Islet precursor cell (in vitro differentiated cells): Measurements from ENCODE around the gene LIN7C.

Experiments used
- DNase-seq: peaks from one replicate; pipeline ENCODE4 v3.0.0-alpha.2; 2018

The LIN7C gene

DNA sequence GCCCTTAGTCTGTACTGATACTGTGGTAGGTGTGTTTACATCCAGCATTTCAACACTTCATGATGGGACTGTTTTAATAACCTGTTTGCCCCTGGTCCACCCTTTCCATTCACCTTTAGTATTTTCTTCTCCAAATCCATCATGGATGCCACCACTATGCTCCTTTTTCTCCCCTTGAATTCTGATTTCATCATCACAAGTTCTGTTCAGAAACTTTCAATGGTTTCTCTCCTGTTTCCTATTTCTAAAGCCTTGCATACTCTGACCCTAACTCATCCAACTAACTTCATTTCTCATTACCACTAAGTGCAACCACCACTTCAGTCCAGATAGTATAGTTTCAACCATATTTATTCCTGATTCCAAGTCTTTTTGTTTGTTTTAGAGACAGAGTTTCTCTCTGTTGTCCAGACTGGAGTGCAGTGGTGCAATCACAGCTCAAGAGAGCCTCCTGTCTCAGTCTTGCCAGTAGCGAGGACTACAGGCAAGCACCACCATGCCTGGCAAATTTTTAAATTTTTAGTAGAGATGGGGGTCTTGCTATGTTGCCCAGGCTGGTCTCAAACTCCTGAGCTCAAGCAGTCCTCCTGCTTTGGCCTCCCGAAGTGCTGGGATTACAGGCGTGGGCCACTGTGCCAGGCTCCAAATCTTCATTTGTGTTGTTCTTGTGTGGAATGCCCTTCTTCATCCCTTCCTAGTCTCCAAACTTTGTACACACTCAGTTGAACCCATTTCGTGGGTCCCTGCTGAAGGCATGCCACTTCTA, 1.2 kb upstream of the LIN7C start:
- no peak for DNase-seq

GRCh38 chr11:27505781-27506180, 788 bp downstream of the LIN7C start:
- DNase-seq: no peak

DNA sequence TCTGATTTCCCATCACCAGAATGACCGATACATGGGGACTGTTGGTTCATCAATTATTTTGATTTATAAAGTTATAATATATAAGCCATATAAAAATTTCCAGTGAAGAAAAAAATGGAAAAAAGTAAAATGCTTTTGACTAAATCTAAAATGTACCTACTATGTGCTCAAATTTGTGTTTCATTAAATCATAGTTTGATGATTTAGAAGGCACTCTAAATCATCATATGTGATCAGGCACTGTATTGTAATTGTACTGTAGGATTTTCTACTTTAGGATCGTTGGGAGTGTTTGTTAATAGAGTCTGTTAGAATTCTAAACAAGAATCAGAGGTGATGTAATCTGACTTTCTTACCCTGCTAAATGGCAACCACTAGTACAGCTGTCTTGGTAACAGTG, 2.4 kb downstream of the LIN7C start:
- DNase-seq: no peak

GRCh38 chr11:27501100-27501499, 5.5 kb downstream of the LIN7C start:
- DNase-seq: no peak

DNA sequence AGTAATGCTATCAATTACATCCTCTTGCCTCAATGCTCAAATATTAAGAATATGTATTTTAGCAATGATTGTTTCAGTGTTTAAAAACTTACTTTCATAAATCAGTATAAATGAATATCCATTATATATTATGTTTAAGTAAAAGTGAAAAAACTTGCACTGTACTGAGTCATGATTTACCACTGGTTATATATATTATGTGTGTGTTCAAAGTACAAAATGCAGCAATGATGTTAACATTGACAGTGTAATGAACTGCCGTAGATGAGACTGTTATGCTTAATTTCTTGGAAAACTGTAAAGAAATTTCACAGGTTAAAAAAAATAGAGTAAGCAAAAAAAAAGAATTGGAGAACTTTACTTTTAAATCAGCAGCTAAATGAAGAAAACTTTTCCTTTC, 8.7 kb downstream of the LIN7C start:
- DNase-seq: no peak

DNA sequence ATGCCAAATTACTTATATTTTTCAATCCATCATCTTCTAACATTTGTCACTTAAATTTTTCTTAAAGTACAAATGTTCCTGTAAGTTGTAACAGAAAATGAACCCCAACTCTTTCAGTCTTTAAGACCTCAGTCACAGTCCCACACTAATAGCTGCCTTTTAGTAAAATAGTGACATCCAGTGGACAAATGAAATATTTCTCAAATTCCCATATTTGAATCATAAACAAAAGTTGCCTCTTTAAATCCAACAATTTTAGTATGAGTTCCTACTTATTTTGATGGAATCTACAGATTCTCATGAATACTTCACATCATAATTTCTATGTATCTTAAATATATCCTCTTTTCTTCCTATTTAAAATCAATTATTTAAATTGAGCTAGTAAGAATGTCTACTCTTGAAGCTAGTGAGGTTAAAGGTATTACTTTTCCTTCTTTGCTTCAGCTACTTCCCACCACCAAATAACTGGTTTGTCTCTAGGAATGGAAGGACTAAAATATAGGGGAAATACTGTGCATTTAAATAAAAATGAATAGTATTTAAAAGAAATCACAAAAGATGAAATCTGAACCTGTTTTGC, 9.2 kb downstream of the LIN7C start:
- no peak for DNase-seq

- no peak for DNase-seq
Measured at GRCh38 chr11:27496461-27496860, 10.1 kb downstream of the LIN7C start.

DNA sequence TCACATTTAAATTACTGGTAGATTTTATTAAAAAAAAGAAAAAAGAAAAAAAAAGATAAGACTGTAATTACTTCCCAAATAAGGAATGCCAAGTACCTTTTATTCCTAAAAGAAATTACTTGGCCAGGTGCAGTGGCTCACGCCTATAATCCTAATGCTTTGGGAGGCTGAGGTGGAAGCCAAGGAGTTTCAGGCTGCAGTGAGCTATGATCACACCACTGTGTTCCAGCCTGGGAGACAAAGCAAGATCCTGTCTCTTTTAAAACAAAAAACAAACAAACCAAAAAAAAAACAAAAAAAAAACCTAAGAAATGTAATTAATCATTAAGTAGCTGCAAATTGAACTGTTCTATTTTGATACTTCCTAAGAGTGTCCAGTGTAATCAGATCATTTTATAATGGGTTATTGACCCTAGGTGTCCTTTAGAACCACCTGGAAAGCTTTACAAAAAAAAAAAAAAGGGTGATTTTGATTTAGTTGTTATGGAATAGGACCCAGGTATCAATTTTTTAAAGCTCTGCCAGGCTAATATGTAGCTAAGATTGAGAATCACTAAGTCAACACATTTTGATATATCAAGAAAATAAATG, 10.8 kb downstream of the LIN7C start:
- DNase-seq: no peak

DNA sequence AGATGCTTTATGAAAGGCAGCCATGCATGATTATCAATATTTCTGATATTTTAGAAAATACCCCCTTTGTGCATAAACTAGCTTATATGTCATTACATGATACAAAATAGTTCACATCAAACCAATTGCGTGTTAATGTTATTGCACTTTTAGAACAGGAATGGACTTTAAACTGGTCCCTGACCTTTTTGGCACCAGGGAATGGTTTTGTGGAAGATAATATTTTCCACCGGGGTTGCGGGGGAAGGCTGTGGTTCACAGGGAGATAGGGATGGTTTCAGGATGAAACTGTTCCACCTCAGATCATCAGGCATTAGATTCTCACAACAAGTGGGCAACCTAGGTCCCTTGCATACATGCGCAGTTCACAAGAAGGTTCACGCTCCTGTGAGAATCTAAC, 17.5 kb downstream of the LIN7C start:
- DNase-seq: no peak

GRCh38 chr11:27487706-27488105, 18.9 kb downstream of the LIN7C start:
- DNase-seq: no peak

GRCh38 chr11:27485930-27486773, 20.4 kb downstream of the LIN7C start:
- DNase-seq: no peak

- DNase-seq: no peak
Measured at GRCh38 chr11:27482793-27483192, 23.8 kb downstream of the LIN7C start.

DNA sequence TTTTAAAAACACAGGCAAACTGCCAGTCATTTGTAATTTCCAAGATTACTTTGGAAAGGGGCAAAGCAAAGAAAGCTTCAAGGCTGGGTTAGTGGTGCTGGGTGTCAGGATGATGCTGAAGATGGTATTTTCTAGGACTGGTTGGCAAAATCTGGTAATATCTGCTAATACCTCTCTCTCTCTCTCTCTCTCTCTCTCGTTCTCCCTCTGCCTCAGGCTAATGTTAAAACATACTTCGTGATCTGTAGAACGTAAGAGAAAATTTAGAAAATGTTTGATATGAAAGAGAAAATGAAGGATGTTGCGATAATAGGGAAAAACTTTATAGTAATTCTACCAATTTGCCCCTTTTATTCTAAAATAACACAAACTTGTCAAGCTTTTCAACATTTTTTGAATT, 24.6 kb downstream of the LIN7C start:
- no peak for DNase-seq

- DNase-seq: no peak
Measured at GRCh38 chr11:27477831-27478230, 28.7 kb downstream of the LIN7C start.

GRCh38 chr11:27477243-27477642, 29.3 kb downstream of the LIN7C start:
- DNase-seq: no peak

GRCh38 chr11:27475622-27476021, 30.9 kb downstream of the LIN7C start:
- DNase-seq: no peak

DNA sequence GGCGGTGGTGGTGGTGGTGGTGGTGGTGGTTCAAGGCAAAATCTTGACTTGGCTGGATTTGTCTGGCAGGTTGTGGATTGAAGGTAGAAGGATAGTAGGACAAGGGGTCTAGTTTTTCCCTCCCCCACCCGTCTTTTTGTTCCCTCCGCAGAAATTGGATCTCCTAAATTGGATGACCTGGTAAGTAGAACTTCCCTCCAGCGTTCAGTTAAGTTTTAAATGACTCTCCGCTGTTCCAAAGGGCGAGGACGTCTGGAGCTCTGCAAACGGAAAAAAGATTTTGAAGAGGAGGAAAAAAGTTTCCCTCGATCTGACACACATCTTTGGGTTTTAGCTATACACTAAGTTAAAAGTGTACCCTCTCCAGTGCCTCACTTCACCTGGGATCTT, 33.6 kb downstream of the LIN7C start:
- no peak for DNase-seq

DNA sequence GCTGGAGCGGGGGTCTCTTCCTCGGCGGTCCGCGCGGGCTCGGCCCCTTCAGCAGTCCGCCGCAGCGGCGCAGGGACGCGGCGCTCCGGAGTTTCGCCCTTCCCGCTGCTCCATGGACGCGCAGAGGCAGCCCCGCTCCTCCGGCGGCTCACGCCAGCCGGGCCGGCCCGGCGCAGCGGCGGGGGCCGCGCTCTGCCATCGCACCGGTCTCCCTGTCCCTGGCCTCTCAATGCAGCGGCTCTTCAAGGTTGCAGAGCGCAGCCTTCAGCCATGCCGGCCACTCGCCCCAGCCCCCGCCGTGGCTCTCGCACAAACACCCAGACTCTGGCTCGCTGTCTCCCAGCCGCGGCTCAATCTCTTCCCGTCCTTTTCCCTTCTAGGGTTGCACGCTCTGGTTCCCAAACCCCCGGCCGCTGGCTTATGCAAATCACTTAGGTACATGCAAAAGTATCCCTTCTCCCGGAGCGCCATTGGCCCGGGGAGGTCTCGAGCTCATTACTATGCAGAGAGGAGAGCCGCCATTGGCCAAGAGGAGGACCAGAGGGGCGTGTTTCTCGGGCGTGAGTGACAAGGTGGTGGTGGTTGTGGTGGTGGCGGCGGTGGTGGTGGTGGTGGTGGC, 34.1 kb downstream of the LIN7C start, which contains the start of gene LGR4:
Gene LGR4, minus strand, starts transcription at position 393 of the 619 bp plus-strand sequence. CDS start 488 bp downstream, outside the sequence.
- peak; percentile 99 for DNase-seq

DNA sequence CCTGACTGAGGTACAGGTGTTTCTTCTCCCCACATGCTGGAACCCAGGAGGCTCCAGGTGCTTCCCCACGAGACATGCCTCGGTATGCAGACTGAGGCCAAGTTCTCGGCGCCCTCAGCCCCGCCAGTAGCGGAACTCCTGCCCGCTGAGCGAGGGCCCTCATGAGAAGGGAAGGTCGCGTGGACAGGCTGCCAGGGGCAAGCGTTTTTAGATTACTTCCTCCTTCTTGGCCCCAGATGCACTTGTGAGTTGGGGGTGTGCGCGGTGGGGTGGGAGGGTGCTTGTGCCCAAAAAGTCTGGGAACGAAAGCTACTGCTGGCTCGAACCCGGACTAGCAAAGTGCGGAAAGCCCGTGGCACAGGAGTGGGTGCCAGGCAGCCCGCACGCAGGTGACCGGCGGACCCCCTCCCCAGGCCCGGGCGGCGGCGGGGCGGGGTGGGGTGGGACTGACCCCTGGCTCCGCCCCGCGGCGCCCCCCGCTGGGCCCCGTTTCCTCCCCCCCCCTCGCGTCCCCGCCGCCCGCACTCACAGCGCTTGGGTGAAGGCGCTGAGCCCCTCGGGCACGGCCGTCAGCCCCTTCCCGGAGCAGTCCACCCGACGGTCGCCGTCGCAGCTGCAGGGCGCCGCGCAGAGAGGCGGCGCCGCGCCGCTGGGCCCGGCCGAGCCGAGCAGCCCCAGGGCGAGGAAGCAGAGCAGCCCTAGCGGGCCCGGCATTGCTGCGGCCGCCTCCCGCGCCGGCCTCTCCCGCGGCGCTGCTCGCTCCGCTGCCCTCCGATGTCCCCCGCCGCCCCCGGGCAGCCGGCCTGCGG, 34.8 kb downstream of the LIN7C start:
- peak; percentile 67 for DNase-seq

GRCh38 chr11:27470826-27471588, 35.6 kb downstream of the LIN7C start:
- DNase-seq: peak; percentile 71

- DNase-seq: no peak
Measured at GRCh38 chr11:27470166-27470565, 36.4 kb downstream of the LIN7C start.
